ENCODE results near the gene TEDC1. TPM values are rescaled to one million over a fixed set of nuclear protein-coding genes. Genes with fewer than 3 reads are reported as not detected.

The TEDC1 gene
- polyA plus RNA-seq, 1 experiment, result 6.4 TPM

- ChIA-PET POLR2A (no interaction called here), CTCF (no interaction called here)
- no peak for TF ChIP-seq CTCF (IDR thresholded peaks at IDR 0.05; ENCODE audit: insufficient read depth, low read depth, low read length)
- no peaks in the 10 kb centered on the region for H3K36me3 ChIP-seq (ENCODE audit: control insufficient read depth, insufficient read depth, low read length)
- peaks cover 2% of the 10 kb centered on the region; the same call in 1 of the 2 replicates for H3K27me3 ChIP-seq (ENCODE audit: control insufficient read depth, insufficient read depth, low read length)
- DNase-seq (ENCODE audit: low read depth), result no peak
- no peak overlapping the region for H3K4me3 ChIP-seq (ENCODE audit: low read depth, low read length)
These were observed 29.1 kb downstream of the TEDC1 start for GRCh38 chr14:105519946-105520698.

- H3K36me3 ChIP-seq (ENCODE audit: control insufficient read depth, insufficient read depth, low read length), result no peaks in the 10 kb centered on the region; the same call in 1 of the 2 replicates
- ChIA-PET POLR2A (no interaction called here), CTCF (no interaction called here)
- DNase-seq (ENCODE audit: low read depth), result no peak
- no peak overlapping the region for H3K4me3 ChIP-seq (ENCODE audit: low read depth, low read length)
- TF ChIP-seq CTCF (IDR thresholded peaks at IDR 0.05; ENCODE audit: insufficient read depth, low read depth, low read length), result no peak
- H3K27me3 ChIP-seq (ENCODE audit: control insufficient read depth, insufficient read depth, low read length), result no peaks in the 10 kb centered on the region
These were observed 34.3 kb downstream of the TEDC1 start for GRCh38 chr14:105525326-105525725.

DNA sequence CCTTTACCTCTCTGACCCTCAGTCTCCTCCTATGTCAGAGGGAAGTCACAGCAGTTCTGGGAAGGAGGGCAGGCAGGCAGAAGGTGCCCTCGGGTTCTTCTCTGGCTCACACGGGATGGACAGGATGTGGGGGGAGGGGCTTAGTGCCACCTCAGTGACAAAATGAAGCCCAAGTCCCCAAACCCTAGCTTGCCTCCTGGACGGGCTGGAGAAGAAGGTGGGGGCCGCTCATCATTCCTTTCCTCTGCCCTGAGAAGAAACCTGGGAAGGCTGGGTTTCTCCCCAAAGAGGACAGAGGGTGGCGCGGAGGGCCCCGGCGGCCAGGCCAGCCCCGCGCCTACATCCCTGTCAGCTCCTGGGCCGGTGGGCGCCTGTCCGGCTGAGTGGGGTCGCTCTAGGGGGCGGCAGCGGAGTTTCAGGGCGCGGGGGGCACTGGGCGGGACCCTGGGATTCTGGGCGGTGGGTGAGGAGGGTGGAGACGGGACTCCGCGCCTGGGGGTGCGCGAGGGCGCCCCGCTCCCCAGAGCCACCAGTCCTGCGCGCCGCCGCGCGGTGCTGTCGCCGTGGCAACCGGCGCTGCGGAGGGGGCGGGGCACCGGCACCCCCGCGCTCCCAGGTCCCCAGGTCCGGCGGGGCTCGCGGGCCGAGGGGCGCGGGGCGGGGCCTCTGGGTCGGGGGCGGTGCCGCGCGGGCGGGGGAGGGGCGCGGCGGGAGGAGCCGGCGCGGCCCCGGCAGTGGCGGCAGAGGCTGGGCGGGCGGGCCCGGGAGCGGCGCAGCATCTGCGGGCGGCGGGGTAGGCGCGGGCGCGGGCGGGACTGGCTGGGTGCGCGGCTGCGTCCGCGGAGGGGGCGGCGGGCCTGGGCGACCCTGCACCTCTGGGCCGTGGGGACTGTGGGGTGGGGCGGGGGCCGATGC is 35.1 kb downstream of the TEDC1 start, which contains the start of gene TMEM121:
Gene TMEM121 (plus strand): TSS at position 723 of the 915 bp plus-strand sequence. CDS start 2,252 bp downstream, outside the sequence.
- no peak for DNase-seq (ENCODE audit: low read depth)
- Histone ChIP-seq H3K27me3 (ENCODE audit: control insufficient read depth, insufficient read depth, low read length) (no peaks in the 10 kb centered on the region), H3K36me3 (ENCODE audit: control insufficient read depth, insufficient read depth, low read length) (no peaks in the 10 kb centered on the region; the same call in 1 of the 2 replicates), H3K4me3 (ENCODE audit: low read depth, low read length) (peak within 1 kb of the TSS; percentile 76)
- ChIA-PET POLR2A (no interaction called here), CTCF (interaction anchor here (1.5 to 1.8 kb wide), 2 partner anchors 37 to 156 kb away, joined by 4 to 6 read pairs; no protein-coding TSS in a partner anchor)
- 0 out of 2 replicates have a peak, but pooled peaks have one; percentile 16 for TF ChIP-seq CTCF (IDR thresholded peaks at IDR 0.05; ENCODE audit: insufficient read depth, low read depth, low read length)

GRCh38 chr14:105526776-105527380 is 35.8 kb downstream of the TEDC1 start:
- H3K4me3 ChIP-seq (ENCODE audit: low read depth, low read length), result peak overlapping the region; percentile 76
- DNase-seq (ENCODE audit: low read depth), result no peak
- no peaks in the 10 kb centered on the region; the same call in 1 of the 2 replicates for H3K36me3 ChIP-seq (ENCODE audit: control insufficient read depth, insufficient read depth, low read length)
- TF ChIP-seq CTCF (IDR thresholded peaks at IDR 0.05; ENCODE audit: insufficient read depth, low read depth, low read length), result no peak
- POLR2A ChIA-PET, result no interaction called here
- CTCF ChIA-PET, result interaction anchor here (1.5 to 1.8 kb wide), 2 partner anchors 38 to 157 kb away, joined by 4 to 6 read pairs; no protein-coding TSS in a partner anchor
- no peaks in the 10 kb centered on the region for H3K27me3 ChIP-seq (ENCODE audit: control insufficient read depth, insufficient read depth, low read length)

Measured in BJ (cell line).